PC-3 (cell line): Measurements from ENCODE around the gene DIAPH2. TPM values are rescaled to one million over a fixed set of nuclear protein-coding genes. Genes with fewer than 3 reads are reported as not detected.

Experiments used
- ATAC-seq: fragments of 200-7000 bp; cut with Tn5 transposase; 2 replicates; pipeline ENCODE4 v1.9.1; 2020; ENCODE audit warnings: mild to moderate bottlenecking, moderate library complexity
- BruUV-seq: library from RNA; stranded (reverse); fragments of 400-500 nt; replicated peaks from 2 replicates; lab custom pipeline; 2021; lab: Mats Ljungman, UMichigan
- CTCF ChIA-PET: fragments of 300-600 bp; sonication (Branson Sonifier 250); formaldehyde crosslinking; loops from one replicate; lab custom pipeline; 2022; ENCODE audit warnings: antibody characterized with exemption; lab: Charles Lee
- POLR2A ChIA-PET: fragments of 300-600 bp; sonication (Branson Sonifier 250); formaldehyde crosslinking; loops from one replicate; lab custom pipeline; 2022; ENCODE audit warnings: antibody characterized with exemption; ENCODE audit not compliant: unreplicated experiment; lab: Charles Lee
- DNase-seq: peaks from one replicate; pipeline ENCODE4 v3.0.0-alpha.2; 2015
- H2AFZ ChIP-seq: fragments of 300-600 bp; sonication (generic); 2 replicates; pipeline ENCODE4 v1.6.0; 2016; ENCODE audit warnings: antibody characterized with exemption, low read length
- H3F3A ChIP-seq: fragments of 300-600 bp; sonication (generic); one replicate; pipeline ENCODE4 v1.6.0; 2017; ENCODE audit warnings: antibody characterized with exemption, low read length, control low read depth, mild to moderate bottlenecking; ENCODE audit not compliant: unreplicated experiment
- H3K27ac ChIP-seq: fragments of 300-600 bp; sonication (generic); 2 replicates; pipeline ENCODE4 v1.5.1; 2016; ENCODE audit warnings: mild to moderate bottlenecking, low read length
- H3K27me3 ChIP-seq: fragments of 300-600 bp; sonication (generic); 2 replicates; pipeline ENCODE4 v1.6.1; 2016; ENCODE audit warnings: low read length, mixed read lengths
- H3K36me3 ChIP-seq: fragments of 300-600 bp; sonication (generic); 2 replicates; pipeline ENCODE4 v1.6.1; 2016; ENCODE audit warnings: low read depth, mixed run types, low read length, mixed read lengths
- H3K4me1 ChIP-seq: fragments of 300-600 bp; sonication (generic); 2 replicates; pipeline ENCODE4 v1.5.1; 2016; ENCODE audit warnings: low read length; ENCODE audit not compliant: insufficient read depth
- H3K4me2 ChIP-seq: fragments of 300-600 bp; sonication (generic); 2 replicates; pipeline ENCODE4 v1.6.0; 2016; ENCODE audit warnings: low read length
- H3K4me3 ChIP-seq: fragments of 300-600 bp; sonication (generic); 2 replicates; pipeline ENCODE4 v1.5.1; 2016; ENCODE audit warnings: mild to moderate bottlenecking, low read length, mixed read lengths
- H3K79me2 ChIP-seq: fragments of 300-600 bp; sonication (generic); 2 replicates; pipeline ENCODE4 v1.6.1; 2017; ENCODE audit warnings: low read length, mixed read lengths
- H3K9ac ChIP-seq: fragments of 300-600 bp; sonication (generic); 2 replicates; pipeline ENCODE4 v1.6.0; 2016; ENCODE audit warnings: mild to moderate bottlenecking, low read length
- H3K9me2 ChIP-seq: fragments of 300-600 bp; sonication (generic); replicated peaks from 2 replicates; pipeline ENCODE4 v1.6.1; 2016; ENCODE audit warnings: mixed run types, low read length, mixed read lengths
- H3K9me3 ChIP-seq: fragments of 300-600 bp; sonication (generic); 2 replicates; pipeline ENCODE4 v1.6.1; 2016; ENCODE audit warnings: low read length, mixed read lengths
- H4K20me1 ChIP-seq: fragments of 300-600 bp; sonication (generic); 2 replicates; pipeline ENCODE4 v1.6.1; 2016; ENCODE audit warnings: low read length, mixed read lengths
- CTCF ChIP-seq: fragments of 300-600 bp; sonication (generic); conservative IDR thresholded peaks from 2 replicates; pipeline ENCODE4 v1.5.1; 2017; ENCODE audit warnings: antibody characterized with exemption, low read depth, mild to moderate bottlenecking, low read length
- EZH2 ChIP-seq: fragments of 300-600 bp; sonication (generic); IDR thresholded peaks from one replicate; pipeline ENCODE4 v1.6.1; 2017; ENCODE audit warnings: antibody characterized with exemption, mild to moderate bottlenecking, low read length; ENCODE audit not compliant: unreplicated experiment
- EZH2phosphoT487 ChIP-seq: fragments of 300-600 bp; sonication (generic); IDR thresholded peaks from 2 replicates; pipeline ENCODE4 v1.6.1; 2018; ENCODE audit warnings: mild to moderate bottlenecking, antibody characterized with exemption, low read length, borderline replicate concordance
- intact Hi-C: fragments of 100-400 bp; cut with micrococcal nuclease; formaldehyde crosslinking; loops from 2 replicates; pipeline ENCODE4 v1.9.0; 2023
- total RNA-seq: library from RNA; depleted of rRNA; stranded (reverse); fragments of >200 nt; gene quantifications from 2 replicates; pipeline ENCODE4 v1.2.3, GENCODE V29; 2014

The DIAPH2 gene
- total RNA-seq, 1 experiment from 2014 or later: 15.1 TPM

GRCh38 chrX:96861218-96861617, 176.6 kb downstream of the DIAPH2 start:
- Histone ChIP-seq H3K27me3 (no peaks in the 10 kb centered on the region), H3K27ac (no peak overlapping the region), H4K20me1 (no peaks in the 10 kb centered on the region), H3K36me3 (no peaks in the 10 kb centered on the region), H3K4me2 (no peak overlapping the region), H3K4me1 (no peaks in the 10 kb centered on the region), H3K9ac (no peak overlapping the region), H2AFZ (no peak overlapping the region), H3K4me3 (no peak overlapping the region), H3K9me3 (no peaks in the 10 kb centered on the region), H3K9me2 (no peaks in the 10 kb centered on the region), H3F3A (no peaks in the 10 kb centered on the region), H3K79me2 (no peaks in the 10 kb centered on the region)
- no peak for DNase-seq
- BruUV-seq: no TSS peak
- no peak for TF ChIP-seq CTCF
- TF ChIP-seq EZH2: no peak
- TF ChIP-seq EZH2phosphoT487: no peak
- intact Hi-C loops: no loop called here
- no peak for ATAC-seq
- ChIA-PET POLR2A (no interaction called here), CTCF (no interaction called here)

GRCh38 chrX:96861661-96862060, 177.0 kb downstream of the DIAPH2 start:
- no peak overlapping the region for H3K27ac ChIP-seq
- no peak overlapping the region for H3K4me2 ChIP-seq
- H3K27me3 ChIP-seq: no peaks in the 10 kb centered on the region
- no peak for ATAC-seq
- no peaks in the 10 kb centered on the region for H3K79me2 ChIP-seq
- no peak for DNase-seq
- no peaks in the 10 kb centered on the region for H3K36me3 ChIP-seq
- TF ChIP-seq EZH2: no peak
- TF ChIP-seq EZH2phosphoT487: no peak
- no peak for TF ChIP-seq CTCF
- H3K9me2 ChIP-seq: no peaks in the 10 kb centered on the region
- H3K9me3 ChIP-seq: no peaks in the 10 kb centered on the region
- no peak overlapping the region for H3K4me3 ChIP-seq
- intact Hi-C loops: no loop called here
- no peak overlapping the region for H3K9ac ChIP-seq
- H4K20me1 ChIP-seq: no peaks in the 10 kb centered on the region
- H3F3A ChIP-seq: no peaks in the 10 kb centered on the region
- no peak overlapping the region for H2AFZ ChIP-seq
- H3K4me1 ChIP-seq: no peaks in the 10 kb centered on the region
- CTCF ChIA-PET: no interaction called here
- POLR2A ChIA-PET: no interaction called here
- no TSS peak for BruUV-seq

DNA sequence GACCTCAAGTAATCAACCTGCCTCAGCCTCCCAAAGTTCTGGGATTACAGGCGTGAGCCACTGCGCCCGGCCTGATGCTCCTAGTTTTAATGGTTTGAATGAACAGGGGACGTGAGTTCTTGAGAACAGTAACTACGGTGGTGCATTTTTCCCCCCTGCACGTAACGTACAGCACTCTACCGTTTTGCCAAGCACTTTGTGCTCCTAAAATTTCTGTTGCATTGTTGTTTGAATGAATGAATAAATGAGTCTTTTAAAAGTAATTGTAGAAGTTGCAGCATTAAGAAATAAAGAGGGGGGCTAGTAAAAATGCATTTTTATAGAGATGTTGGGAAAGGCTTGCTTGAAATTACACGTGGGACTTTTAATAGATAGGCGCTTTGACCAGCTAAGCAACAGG, 199.0 kb downstream of the DIAPH2 start, which contains the start of gene RPA4:
Gene RPA4, plus strand, starts transcription at position 301 of the 400 bp plus-strand sequence. CDS start 403 bp downstream, outside the sequence.
- POLR2A ChIA-PET: no interaction called here

More for the DNA sequence above, 199.0 kb downstream of the DIAPH2 start, which contains the start of gene RPA4:
- no peak for TF ChIP-seq EZH2
- no peak for TF ChIP-seq CTCF
- no peak for TF ChIP-seq EZH2phosphoT487
- H3K79me2 ChIP-seq: no peaks in the 10 kb centered on the region
- no peaks in the 10 kb centered on the region for H4K20me1 ChIP-seq
- CTCF ChIA-PET: no interaction called here
- no peak within 1 kb of the TSS for H3K9ac ChIP-seq
- no peak within 1 kb of the TSS for H3K27ac ChIP-seq
- H3K9me3 ChIP-seq: no peaks in the 10 kb centered on the region
- no peak within 1 kb of the TSS for H2AFZ ChIP-seq
- H3K4me1 ChIP-seq: no peaks in the 10 kb centered on the region
- H3K9me2 ChIP-seq: no peaks in the 10 kb centered on the region
- no TSS peak for BruUV-seq
- no peak for DNase-seq
- no peaks in the 10 kb centered on the region for H3F3A ChIP-seq
- intact Hi-C loops: no loop called here
- no peak within 1 kb of the TSS for H3K4me2 ChIP-seq
- H3K27me3 ChIP-seq: no peaks in the 10 kb centered on the region
- no peak for ATAC-seq
- no peaks in the 10 kb centered on the region for H3K36me3 ChIP-seq
- no peak within 1 kb of the TSS for H3K4me3 ChIP-seq
